Chondrocyte (in vitro differentiated cells): ENCODE results near the gene PNMA8B. TPM values are rescaled to one million over a fixed set of nuclear protein-coding genes. Genes with fewer than 3 reads are reported as not detected.
"Not testable (repeated sequence)": the region's sequence is repeated elsewhere in the genome, so short reads cannot be mapped to it uniquely, and the experiment has no call there.

ENCODE experiments used
- DNase-seq: peaks from one replicate; pipeline ENCODE4 v3.0.0; 2021; ENCODE audit warnings: mixed read lengths, low spot score
- H3K27ac Mint-ChIP-seq: one replicate; pipeline ENCODE4 v1.8.0; 2021; ENCODE audit warnings: mild to moderate bottlenecking, moderate library complexity, mixed read lengths; ENCODE audit not compliant: unreplicated experiment
- H3K27me3 Mint-ChIP-seq: 2 replicates; pipeline ENCODE4 v1.8.0; 2021; ENCODE audit warnings: low read depth, mixed read lengths
- H3K36me3 Mint-ChIP-seq: 2 replicates; pipeline ENCODE4 v1.8.0; 2021; ENCODE audit warnings: low read depth, mixed read lengths
- H3K4me1 Mint-ChIP-seq: 2 replicates; pipeline ENCODE4 v1.8.0; 2021; ENCODE audit warnings: low read depth, mild to moderate bottlenecking, mixed read lengths
- H3K4me3 Mint-ChIP-seq: one replicate; pipeline ENCODE4 v1.8.0; 2021; ENCODE audit warnings: mild to moderate bottlenecking, moderate library complexity, mixed read lengths; ENCODE audit not compliant: unreplicated experiment
- H3K9me3 Mint-ChIP-seq: 2 replicates; pipeline ENCODE4 v1.8.0; 2021; ENCODE audit warnings: low read depth, mixed read lengths
- total RNA-seq: library from RNA; stranded (reverse); gene quantifications from 3 replicates; pipeline ENCODE4 v1.2.1, GENCODE V29; 2021
- TF ChIP-seq, protein P1 (sequence below): fragments of 200-600 bp; sonication (generic); IDR thresholded peaks from 2 replicates; pipeline ENCODE4 v1.5.0; 2021; ENCODE audit warnings: antibody characterized with exemption, mild to moderate bottlenecking, moderate library complexity

PNMA8B gene
- total RNA-seq, 1 donor from 2014 or later, result 2.2 TPM

DNA sequence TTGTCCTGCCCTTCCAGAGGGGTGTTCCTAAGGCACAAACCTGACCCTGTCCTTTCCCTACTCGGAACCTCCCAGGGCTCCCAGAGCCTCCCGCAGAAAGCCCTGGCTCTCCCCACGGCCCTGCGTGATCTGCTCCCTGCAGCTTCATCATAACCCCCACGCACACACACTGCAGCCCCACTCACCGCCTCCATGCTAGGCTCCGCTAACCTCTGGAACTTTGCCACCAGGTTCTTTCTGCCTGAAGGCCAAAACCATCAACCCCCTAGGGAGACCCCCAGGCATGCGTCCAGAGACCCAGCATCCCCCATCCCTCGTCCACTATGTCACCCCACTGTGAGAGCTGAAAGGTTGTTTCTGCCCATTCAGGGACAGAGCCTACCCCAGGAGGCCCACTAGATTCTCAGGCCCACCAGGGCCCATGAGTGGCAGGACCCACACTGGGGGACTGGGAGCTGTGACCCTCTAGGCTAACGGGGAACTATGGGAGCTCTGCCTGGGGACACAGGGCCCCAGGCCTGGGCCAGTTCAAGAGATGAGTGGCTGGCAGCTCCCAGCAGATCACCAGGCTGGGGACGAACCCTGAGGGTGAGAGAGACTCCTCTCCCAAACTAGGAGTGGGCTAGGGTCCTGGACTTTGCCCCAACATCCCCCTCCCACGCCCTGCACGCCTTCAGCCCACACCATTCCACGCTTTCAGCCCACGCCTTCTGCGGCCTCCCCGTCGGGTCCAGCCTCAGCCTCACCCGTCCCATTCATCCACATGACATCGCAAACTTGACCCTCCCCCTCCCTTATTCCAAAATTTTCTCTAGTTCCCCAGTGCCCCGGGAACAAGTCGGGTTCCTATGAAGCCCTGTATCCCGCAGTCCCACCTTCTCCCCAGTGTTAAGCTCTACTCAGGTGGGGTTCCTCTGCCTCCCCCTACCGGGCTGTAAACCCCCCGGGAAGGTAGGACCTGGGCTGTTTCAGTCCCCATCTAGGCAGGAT is 33.2 kb upstream of the PNMA8B start:
- H3K9me3 Mint-ChIP-seq, result no peaks in the 10 kb centered on the region
- H3K27me3 Mint-ChIP-seq, result peaks cover 3% of the 10 kb centered on the region
- TF ChIP-seq, protein P1, sequence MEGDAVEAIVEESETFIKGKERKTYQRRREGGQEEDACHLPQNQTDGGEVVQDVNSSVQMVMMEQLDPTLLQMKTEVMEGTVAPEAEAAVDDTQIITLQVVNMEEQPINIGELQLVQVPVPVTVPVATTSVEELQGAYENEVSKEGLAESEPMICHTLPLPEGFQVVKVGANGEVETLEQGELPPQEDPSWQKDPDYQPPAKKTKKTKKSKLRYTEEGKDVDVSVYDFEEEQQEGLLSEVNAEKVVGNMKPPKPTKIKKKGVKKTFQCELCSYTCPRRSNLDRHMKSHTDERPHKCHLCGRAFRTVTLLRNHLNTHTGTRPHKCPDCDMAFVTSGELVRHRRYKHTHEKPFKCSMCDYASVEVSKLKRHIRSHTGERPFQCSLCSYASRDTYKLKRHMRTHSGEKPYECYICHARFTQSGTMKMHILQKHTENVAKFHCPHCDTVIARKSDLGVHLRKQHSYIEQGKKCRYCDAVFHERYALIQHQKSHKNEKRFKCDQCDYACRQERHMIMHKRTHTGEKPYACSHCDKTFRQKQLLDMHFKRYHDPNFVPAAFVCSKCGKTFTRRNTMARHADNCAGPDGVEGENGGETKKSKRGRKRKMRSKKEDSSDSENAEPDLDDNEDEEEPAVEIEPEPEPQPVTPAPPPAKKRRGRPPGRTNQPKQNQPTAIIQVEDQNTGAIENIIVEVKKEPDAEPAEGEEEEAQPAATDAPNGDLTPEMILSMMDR, result no peak
- H3K4me3 Mint-ChIP-seq, result no peak overlapping the region
- no peak for DNase-seq
- H3K27ac Mint-ChIP-seq, result no peak overlapping the region
- peaks cover 3% of the 10 kb centered on the region for H3K36me3 Mint-ChIP-seq
- H3K4me1 Mint-ChIP-seq, result peaks cover 10% of the 10 kb centered on the region

- H3K4me1 Mint-ChIP-seq, result peaks cover 10% of the 10 kb centered on the region
- not testable (repeated sequence) for H3K27me3 Mint-ChIP-seq, H3K9me3 Mint-ChIP-seq, DNase-seq, H3K4me3 Mint-ChIP-seq, H3K27ac Mint-ChIP-seq, H3K36me3 Mint-ChIP-seq
Measured at GRCh38 chr19:46526801-46527200, 31.1 kb upstream of the PNMA8B start.

- Mint-ChIP-seq H3K27me3 (no peaks in the 10 kb centered on the region), H3K27ac (no peak overlapping the region), H3K4me3 (no peak overlapping the region), H3K36me3 (peaks cover 5% of the 10 kb centered on the region), H3K9me3 (no peaks in the 10 kb centered on the region), H3K4me1 (peaks cover 6% of the 10 kb centered on the region)
- TF ChIP-seq, protein P1, result no peak
- no peak for DNase-seq
Measured at GRCh38 chr19:46524308-46524707, 28.6 kb upstream of the PNMA8B start.

DNA sequence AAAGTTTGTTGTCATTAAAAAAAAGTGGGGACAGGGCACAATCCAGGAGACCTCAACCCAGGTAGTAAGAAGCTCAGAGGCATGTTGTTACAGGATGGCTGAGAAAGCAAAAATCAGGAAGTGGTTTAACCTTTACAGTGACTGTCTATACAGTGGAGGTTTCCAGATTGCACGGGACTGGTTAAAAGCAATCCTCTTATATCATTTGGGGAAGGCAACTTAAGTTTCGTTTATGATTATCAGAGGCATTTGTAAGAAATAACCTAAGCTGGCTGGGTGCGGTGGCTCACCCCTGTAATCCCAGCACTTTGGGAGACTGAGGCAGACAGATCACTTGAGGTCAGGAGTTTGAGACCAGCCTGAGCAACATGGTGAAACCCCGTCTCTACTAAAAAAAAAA is 27.3 kb upstream of the PNMA8B start:
- H3K27me3 Mint-ChIP-seq, H3K9me3 Mint-ChIP-seq, H3K27ac Mint-ChIP-seq, H3K4me1 Mint-ChIP-seq, H3K36me3 Mint-ChIP-seq, DNase-seq, H3K4me3 Mint-ChIP-seq: not testable (repeated sequence)

- peaks cover 5% of the 10 kb centered on the region for H3K4me1 Mint-ChIP-seq
- DNase-seq, result no peak
Measured at GRCh38 chr19:46521241-46521868, 25.7 kb upstream of the PNMA8B start.

DNA sequence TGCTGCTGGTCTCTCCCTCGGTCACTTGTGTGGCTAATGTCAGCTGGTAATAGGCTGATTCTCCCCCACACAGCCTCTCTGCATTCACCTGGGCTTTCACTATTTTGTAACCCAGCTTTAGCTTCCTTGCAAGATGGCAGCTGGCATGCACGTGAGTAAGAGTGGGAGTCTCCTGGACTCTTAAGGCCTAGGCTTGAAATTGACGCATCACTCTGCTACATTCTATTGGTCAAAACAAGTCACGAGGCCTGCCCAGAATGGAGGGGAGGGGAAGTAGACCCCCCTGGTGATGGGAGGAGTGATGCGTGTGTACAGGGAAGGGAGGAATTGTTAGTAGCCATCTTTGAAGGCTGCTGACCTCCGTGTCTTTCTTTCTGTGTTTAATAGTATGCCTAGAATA is 24.9 kb upstream of the PNMA8B start:
- Mint-ChIP-seq H3K27ac (no peak overlapping the region), H3K9me3 (no peaks in the 10 kb centered on the region), H3K36me3 (peaks cover 5% of the 10 kb centered on the region), H3K4me3 (no peak overlapping the region), H3K27me3 (peaks cover 4% of the 10 kb centered on the region), H3K4me1 (peaks cover 5% of the 10 kb centered on the region)
- no peak for DNase-seq
- TF ChIP-seq, protein P1, result no peak

More at GRCh38 chr19:46521241-46521868, 25.7 kb upstream of the PNMA8B start:
- Mint-ChIP-seq H3K36me3 (peaks cover 5% of the 10 kb centered on the region), H3K27me3 (no peaks in the 10 kb centered on the region), H3K4me3 (no peak overlapping the region), H3K27ac (no peak overlapping the region), H3K9me3 (no peaks in the 10 kb centered on the region)
- TF ChIP-seq, protein P1, result no peak
